GM21526 (cell line): ENCODE results near the gene ATP5F1B.
"Not testable (repeated sequence)": the region's sequence is repeated elsewhere in the genome, so short reads cannot be mapped to it uniquely, and the experiment has no call there.

ENCODE experiments used
- ATAC-seq: cut with Tn5 transposase; IDR thresholded peaks from one replicate; pipeline ENCODE4 v1.9.1; 2021; ENCODE audit warnings: moderate library complexity; ENCODE audit not compliant: unreplicated experiment, low FRiP score

ATP5F1B gene

DNA sequence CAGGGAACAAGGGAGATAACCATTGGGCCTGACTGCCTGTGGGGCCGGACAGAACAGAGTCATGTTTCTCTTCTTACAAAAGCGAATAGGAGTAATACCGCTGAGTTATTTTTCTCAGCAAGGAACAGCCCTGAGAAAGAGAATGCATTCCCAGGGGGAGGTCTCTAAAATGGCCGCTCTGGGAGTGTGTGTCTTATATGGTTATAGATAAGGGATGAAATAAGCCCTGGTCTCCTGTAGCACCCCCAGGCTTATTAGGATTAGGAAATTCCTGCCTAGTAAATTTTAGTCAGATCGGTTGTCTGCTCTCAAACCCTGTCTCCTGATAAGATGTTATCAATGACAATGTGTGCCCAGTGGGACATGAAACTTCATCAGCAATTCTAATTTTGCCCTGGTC, 8.0 kb upstream of the ATP5F1B start:
- ATAC-seq, result not testable (repeated sequence)

DNA sequence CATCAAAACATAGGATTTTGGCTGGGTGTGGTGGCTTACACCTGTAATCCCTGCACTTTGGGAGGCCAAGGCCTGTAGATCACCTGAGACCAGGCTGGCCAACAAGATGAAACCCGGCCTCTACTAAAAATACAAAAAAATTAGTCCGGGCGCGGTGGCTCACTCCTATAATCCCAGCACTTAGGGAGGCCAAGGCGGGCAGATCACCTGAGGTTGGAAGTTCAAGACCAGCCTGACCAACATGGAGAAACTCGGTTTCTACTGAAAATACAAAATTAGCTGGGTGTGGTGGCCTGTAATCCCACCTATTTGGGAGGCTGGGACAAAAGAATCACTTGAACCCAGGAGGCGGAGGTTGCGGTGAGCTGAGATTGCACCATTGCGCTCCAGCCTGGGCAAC, 2.2 kb upstream of the ATP5F1B start:
- not testable (repeated sequence) for ATAC-seq

DNA sequence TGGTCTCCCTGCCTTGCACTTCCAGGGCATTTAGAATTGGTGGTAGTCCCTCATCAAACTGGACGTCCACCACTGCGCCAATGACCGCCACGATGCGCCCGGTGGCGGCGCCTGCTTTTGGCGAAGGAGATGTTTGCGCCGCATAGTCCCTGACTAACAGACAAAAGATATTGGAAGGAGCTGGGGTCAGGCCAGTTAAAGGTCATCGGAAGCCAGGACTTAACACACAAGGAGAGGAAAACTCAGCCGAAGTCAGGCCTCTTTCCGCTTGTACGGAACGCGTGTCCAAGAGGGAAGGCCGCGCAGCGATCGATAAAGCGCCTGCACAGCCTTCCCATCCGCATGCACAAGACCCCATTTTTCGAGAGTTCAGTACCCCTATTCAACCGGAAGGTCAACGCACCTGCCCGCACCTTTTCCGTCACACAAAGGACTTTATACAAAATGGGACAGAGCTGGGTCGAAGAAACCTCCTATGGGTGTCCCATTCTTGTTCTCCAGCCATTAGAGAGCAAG, 525 bp downstream of the ATP5F1B start:
- no peak for ATAC-seq

DNA sequence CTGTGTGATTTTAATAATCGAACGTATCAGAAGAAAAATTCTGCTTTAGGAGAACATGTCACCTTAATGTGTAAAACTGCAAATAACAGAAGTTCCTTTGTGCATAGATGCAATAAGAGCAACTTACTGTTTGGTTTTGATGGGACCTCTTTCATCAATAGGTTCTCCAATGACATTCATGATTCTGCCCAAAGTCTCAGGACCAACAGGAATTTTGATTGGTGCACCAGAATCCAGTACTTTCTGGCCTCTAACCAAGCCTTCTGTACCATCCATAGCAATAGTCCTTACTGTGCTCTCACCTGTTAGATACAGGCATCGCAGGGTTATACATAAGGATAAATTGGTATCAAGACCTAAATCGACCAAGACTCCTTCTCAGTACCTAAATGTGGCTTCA, 1.1 kb downstream of the ATP5F1B start:
- ATAC-seq, result no peak

DNA sequence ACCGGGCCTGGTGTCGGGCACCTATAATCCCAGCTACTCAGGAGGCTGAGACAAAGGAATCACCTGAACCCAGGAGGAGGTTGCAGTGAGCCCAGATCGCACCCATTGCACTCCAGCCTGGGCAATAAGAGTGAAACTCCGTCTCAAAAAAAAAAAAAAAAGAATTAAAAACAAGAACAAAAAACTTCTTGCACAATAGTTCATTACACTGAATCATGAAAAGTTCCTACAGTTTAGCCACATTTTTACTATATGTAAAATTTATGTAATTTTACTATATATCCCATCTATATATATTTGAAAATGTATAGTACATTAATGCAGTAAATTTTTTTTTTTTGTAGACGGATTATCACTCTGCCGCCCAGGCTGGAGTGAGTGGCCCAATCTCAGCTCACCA, 4.6 kb downstream of the ATP5F1B start:
- no peak for ATAC-seq

DNA sequence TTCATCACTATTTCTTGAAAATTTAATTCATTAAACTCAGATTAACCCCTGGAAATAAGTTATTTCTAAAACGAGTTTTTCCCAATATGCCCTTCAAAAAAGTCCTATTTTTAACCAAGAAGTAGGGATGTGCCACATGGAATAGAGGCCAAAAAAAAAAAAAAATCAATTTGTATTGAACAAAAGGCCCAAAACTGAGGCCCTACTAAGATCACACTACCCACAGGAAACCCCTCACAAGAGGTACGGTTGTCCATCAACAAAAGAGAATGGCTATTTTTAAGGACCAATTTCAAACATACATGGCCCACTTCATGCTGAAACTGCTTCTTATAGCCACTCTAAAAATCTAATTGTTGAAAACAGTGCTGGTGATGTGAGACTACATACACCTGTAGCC, 8.2 kb downstream of the ATP5F1B start:
- ATAC-seq, result no peak

DNA sequence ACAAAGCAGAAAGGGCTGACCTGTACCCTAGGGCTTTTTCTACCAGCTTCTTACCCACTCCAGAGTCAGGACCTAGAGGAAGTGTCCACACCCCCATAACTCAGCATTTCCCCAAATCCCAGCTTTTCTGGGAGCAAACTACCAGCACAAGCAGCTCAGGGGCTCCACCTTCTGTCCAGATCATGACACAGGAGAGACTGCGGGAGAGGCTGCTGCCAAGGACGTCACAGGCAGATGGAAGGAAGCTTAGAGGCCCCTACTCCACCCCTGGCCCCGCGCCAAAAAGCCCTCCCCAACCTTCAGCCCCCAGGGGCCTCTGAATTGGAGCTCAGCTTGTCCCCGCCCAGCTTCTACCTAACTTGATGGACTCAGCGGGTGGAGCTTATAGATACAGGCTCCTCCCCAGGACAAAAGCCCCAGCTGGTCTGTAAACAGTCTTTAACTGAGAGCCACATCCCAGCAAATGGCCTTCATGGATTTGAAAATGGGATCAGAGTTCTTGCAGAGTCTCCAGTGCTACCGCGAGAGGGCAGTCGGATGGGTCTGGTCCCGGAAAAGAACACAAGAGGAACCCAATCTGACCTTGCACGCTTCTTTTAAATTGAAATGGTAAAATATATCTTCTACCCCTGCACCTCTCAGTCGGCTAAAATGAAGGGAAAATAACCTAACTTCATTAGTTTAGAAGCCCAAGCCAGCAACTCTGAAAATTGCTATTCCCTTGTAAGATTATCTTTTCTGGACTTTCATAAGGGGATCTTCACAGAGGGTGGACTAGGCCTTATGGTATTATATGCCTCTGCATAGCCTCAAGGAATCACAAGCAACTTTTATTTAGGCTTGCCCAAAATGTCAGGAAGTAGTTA, 8.9 kb downstream of the ATP5F1B start:
- peak; percentile 46 for ATAC-seq

DNA sequence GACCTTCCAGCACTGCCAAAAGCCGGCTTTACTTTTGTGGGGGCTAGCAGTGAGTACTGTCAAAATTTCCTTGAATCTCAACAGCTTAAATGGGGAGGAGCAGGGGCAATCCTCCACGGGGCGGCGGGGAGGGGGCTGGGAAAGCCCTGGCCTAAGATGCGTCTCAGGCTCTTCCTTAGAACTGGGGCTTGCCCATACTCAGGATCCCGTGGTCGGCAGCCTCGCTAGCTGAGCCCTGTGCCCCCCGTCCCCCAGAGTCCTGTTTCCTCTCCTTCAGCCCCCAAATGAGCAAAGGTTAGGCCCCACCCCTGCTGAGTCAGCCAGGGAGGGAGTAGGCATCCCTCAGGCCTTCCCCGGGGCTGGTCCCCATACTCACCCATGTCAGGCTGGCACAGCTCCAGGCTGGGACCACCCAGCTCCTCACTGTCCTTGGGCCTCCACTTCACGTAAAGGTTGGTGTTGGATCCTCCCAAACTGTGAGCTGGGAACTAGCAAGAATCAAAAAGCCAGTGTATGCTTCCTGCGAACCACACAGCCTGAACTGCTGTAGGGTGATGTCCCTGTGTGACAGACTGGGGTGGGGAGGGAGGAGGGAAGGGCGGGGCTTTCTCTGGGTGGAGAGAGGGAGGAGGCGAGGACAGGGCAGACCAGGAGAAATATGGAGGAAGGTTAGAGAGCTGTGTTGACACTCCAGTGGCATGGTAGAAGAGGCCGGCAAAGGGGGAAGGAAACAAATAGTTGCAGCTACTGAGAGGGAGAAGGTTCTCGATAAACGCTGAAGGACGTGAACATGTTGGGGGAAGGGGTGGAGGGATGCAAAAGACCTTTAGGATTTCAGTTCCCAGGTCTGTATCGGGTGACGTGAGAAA, 9.7 kb downstream of the ATP5F1B start:
- ATAC-seq, result peak; percentile 35

DNA sequence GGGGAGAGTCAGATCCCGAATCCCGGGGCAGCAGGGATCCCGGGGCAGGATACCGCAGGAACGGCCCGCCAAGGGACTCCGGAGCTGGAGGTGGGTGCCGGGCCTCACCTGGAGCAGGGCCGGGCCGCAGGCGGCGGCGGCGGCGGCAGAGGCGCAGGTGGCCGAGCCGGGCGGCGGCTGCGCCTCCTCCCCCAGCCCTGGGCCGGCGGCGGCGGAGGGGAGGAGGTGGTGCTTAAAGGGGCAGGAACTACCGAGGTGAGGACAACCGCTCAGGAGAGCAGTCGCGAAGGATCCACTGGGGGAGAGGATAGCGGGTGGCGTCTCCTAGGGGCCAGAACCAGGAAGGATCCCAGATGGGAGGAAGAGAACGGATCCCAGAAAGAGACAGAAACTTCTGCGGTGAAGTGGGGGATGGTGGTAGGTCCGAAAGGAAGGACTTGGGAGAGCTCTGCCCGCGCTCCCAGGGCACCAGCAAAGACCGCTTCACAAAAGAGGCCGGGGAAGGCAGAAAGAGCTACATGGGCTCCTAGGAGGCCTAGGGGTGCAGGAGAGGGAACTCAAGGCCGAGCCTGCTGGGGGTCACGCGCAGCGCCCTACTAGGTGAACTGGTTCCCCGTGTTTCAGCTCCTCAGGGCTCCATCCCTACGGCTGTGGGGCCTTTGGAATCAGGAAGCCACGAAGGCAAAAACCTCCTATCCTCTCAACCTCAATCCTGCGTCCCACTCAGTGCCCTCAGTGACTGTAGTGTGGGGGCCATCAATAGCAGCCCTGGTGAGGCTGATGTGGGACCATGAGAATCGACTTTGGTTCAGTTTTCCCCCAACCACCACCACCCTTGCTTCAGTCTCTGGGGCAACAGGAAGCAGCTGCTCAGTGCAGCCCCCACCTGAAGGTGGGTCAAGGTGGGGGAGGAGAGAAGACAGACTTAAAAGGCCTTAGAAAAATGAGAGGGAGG, 10.7 kb downstream of the ATP5F1B start:
- peak; percentile 23 for ATAC-seq

DNA sequence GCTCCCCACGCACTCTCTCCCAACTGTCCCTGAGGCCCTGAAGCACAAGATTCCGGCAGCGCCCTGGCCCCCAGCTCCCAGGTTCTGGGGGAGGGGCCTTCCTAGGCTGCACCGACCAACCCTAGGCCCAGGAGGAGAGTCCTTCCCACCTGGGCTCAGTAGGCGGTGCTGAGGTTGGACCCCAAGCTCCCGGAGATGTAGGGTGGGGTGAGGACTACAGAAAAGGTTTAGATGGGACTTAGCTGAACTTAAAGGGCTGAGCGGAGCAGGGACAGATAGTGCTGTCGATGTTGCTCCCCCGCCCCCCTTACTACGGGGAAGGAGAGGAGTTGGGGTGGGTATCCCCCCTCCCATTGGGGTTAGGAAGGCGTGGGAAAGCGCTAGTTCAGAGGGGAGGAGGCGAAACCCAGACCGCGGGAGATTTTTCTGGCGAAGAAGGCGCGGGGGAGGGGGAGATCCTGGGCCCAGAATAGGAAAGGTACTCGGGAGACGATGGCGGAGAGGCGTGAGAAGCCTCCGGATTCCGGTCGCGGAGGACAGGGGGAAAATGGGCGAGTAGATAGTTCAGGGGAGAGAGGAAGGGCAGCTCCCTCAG, 11.4 kb downstream of the ATP5F1B start:
- ATAC-seq, result no peak

DNA sequence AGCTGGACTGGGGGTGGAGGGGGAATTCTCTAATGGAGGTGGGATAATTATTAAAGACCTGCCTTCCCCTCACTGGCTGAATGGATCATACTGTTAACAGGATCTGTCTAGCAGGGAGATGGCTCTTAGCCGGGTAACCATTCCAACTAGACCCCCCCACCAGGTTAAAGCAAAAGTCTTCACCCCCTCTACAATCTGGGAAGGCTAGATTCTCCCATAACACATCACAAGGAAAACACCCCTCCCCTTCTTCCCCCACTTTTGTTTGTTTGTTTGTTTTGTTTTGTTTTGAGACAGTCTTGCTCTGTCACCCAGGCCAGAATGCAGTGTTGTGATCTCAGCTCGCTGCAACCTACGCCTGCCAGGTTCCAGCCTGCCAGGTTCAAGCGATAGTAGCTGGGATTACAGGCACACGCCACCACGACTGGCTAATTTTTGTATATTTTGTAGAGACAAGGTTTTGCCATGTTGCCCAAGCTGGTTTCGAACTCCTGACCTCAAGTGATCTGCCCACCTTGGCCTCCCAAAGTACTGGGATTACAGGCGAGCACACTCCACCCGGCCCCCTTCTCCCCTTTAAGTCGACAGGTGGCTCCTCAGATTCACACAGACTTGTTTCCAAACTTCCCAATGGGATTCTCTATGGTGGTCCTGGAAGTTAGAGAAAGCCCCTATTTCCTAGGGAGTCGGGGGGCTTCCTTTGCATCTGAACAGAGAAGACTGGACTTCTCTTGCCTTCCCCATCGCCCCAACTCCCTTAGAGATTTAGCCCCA, 12.1 kb downstream of the ATP5F1B start:
- no peak for ATAC-seq

DNA sequence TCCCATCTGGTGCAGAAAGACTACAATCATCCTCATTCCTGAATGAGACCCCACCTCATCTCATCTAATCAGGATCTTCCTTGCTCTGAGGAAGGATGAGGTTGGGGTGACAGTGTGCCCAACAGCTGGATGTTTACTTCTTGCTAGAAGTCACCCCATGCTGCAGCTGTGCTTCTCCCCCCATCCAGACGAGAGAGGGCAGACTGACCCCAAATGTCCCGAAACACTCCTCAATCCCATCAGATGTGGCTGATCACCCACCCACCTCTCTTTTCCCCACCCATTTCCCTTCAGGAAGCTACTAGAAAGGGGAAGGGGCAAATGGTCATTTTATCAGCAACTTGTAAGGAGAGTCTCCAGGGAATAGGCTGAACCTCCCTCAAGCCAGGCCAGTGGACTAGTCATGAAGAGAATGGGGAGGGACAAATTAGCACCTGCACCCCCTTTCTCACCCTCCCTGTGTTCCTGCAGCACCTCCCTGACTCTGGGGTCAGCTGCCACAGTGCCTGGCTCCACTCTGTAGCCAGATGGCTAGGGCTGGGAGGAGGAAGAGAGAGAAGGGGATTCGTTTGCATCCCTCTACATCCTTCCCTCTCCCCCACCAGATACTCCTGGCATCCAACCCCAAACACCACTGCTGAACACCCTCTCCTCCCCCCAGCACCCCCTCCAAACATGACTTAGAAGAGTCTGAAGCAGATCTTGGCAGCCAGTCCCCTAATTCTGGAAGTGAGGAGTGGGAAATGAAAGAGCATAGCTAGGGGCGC, 12.9 kb downstream of the ATP5F1B start:
- ATAC-seq, result no peak

DNA sequence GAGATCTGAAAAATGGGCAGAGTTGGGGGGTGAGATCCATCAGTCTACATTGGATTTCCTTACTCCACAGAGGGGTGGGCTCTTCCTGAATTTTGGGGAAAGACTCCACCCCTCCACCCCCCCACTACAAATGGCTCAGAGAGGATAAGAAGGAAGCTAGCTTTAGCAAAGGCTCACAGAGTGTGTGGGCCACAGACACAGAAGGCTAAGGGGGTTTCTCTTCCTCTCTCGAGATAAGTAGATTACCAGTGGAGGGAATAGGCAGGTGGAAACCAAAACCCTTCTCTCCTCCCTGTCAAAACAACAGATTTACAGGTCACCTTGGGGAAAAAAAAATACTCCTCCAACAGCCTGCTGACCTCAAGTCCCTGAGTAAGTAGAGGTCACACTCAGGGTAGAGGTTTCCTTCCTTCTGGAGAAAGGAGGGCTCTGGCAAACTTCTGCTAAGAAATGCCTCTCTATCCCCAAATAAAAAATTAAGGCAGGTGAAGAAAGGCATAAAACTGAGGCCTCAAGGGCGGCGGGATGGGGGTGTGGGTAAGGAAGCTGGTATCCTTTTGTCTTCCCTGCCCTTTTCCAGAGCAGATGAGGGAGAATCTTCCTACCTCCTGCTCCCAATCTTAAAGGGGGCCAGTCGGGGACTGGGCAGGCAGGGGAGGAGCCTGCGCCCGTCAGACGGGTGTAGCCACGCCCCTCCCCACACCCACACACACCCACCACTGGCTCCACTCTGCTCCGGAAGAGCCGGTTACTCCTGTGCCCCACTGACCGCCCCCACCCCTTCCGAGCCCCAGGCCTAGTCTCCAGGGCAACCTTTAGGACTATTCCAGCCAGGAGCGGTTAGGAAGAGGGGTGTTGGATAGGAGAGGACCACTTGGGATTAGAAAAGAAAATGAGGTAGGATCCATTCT, 13.7 kb downstream of the ATP5F1B start:
- ATAC-seq, result no peak

DNA sequence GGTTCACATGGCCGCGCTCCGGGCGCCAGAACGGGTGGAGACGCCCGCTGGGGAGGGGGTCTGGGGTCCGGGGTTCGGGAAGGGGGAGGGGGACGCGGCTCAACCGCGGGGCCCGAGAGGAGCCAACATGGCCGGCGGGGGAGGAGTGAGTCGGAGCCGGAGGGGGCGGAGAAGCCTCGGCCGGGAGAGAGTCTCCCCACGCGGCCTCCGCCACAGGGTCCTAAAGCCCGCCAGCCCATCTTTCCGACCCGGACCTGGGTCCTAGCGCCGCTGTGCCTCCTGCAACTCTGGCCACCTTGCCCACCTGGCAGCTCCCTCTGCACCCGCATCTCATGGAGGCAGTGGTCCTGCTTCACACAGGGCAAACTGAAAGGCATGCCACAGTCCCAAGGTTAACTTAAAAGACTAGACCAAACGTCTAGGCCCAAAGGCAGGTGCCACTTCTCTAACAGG, 15.6 kb downstream of the ATP5F1B start, which contains the start of gene BAZ2A:
Gene BAZ2A (minus strand): TSS at position 147 of the 453 bp plus-strand sequence. CDS start 12,796 bp downstream, outside the sequence.
- ATAC-seq, result peak; percentile 46

DNA sequence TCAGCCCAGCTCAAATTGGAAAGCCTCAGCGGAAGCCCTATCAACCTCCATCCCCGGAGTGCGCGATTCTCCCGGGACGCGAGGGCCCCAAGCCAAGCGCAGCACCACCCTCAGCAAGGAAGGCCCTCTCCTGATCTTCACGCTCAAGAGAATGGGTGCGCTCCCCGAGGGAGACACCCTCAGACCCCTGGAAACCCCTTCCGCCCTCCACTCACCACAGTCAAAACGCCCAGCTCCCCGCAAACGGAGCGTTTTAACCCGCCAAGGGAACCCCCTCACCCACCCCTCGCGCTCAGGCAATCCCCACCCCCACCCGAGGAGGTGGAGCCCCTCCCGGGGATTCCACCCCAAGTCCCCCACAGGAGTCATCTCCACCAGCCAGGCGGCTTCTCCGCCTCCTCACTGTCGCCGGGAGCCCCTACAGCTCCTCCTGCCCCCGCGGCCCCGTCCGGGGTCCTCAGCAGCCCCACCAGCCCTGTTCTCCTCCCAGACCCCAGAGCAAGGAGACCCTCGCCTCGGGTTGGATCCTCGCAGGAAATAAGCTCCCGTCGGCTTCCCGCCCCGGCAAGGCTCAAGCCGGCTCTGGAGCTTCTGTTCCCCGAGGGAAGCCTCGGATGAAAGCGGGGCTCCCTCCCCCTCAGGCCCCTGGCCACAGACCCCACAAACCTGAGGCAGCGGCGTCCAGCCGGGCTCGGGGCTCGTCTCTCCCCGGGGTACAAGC, 16.2 kb downstream of the ATP5F1B start:
- peak; percentile 0 for ATAC-seq

DNA sequence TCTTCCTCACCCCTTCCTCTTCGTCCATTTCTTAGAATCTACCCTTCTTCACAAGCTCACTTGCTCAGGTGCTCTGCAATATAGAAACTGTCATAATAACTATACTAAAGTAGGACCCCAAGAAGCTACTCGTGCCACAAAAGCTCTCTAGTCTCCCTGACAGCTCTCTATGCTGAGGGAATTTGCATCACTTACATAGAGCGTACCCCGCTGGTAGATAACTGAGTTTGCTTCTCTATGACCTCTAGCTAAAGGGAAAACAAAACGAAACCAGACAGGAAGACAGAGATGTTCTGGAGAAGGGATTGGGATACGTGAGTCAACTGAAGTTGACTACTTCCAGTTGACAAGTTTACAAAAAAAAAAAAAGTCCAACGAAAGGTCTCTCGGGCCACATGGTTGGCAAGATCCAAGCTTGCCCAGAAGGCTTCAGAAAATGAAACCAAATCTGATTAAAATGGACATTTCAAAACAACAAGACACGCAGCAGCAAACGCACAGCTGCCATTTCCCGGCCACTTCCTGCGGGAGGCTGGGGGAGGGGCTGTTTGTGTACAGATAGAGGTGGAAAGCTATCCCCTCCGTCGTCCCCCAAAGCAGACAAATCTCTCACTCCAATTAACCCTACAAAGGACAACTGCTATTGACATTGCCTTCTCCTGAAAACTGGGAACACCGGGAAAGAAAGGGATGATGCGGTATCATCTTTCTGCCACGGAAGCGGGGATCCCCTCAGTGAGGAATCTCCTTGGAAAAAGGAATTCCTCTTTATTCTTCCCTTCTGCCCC, 16.9 kb downstream of the ATP5F1B start:
- ATAC-seq, result no peak
